Muscle layer of colon (tissue), 2 donors: Measurements from ENCODE around the gene DHRS9.

Experiments
- H3K27ac ChIP-seq: one replicate; pipeline ENCODE4 v1.7.0; 2013; ENCODE audit warnings: low read depth, mild to moderate bottlenecking, low read length, moderate library complexity
- H3K27me3 ChIP-seq, 2 donors: one replicate each; pipeline ENCODE4 v1.7.0; 2013; ENCODE audit warnings: low read length in 2 of 2, mild to moderate bottlenecking in 2 of 2; ENCODE audit not compliant: insufficient read depth in 2 of 2, control insufficient read depth in 1 of 2
- H3K36me3 ChIP-seq: one replicate; pipeline ENCODE4 v1.7.0; 2013; ENCODE audit warnings: mild to moderate bottlenecking, low read length; ENCODE audit not compliant: insufficient read depth
- H3K4me1 ChIP-seq: one replicate; pipeline ENCODE4 v1.7.0; 2013; ENCODE audit warnings: mild to moderate bottlenecking, low read length; ENCODE audit not compliant: insufficient read depth
- H3K4me3 ChIP-seq, 2 donors: one replicate each; pipeline ENCODE4 v1.7.0; 2013; ENCODE audit warnings: low read length in 2 of 2, low read depth in 1 of 2, mild to moderate bottlenecking in 1 of 2, moderate library complexity in 1 of 2
- H3K9ac ChIP-seq: one replicate; pipeline ENCODE4 v1.7.0; 2013; ENCODE audit warnings: low read length
- H3K9me3 ChIP-seq: one replicate; pipeline ENCODE4 v1.7.0; 2013; ENCODE audit warnings: mild to moderate bottlenecking, low read length
- donor health status: abdominal sarcoma.
- donor health status: Adenocarcinoma of cecum.

The DHRS9 gene

GRCh38 chr2:169069341-169069740, at the start of gene DHRS9:
Gene DHRS9 (plus strand): TSS chr2:169069563. CDS start chr2:169081582, 12,019 bp downstream.
- no peaks in the 10 kb centered on the region for H3K27me3 ChIP-seq
- H3K27ac ChIP-seq, result no peak within 1 kb of the TSS
- H3K9me3 ChIP-seq, result no peaks in the 10 kb centered on the region

DNA sequence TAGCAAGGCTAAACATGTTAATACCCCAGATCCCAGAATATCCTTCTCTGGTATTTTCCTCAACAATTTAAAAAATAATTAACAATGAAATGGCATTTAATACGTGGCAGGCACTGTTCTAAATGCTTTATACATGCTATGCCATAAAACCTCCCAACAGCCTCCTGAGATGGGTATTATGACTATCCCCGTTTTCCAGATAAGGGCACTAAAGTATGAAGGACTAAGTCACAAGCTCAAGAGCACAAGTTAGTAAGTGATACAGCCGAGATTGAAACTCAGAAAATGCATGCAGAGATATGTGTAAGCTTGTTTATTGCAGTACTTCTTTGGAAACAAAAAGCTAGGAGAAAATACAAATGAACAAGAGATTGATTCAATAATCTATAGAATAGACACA, 46.2 kb upstream of the DHRS9 start:
- Histone ChIP-seq H3K27me3 (no peaks in the 10 kb centered on the region), H3K36me3 (no peaks in the 10 kb centered on the region), H3K4me3 (no peak overlapping the region), H3K9ac (no peak overlapping the region), H3K27ac (no peak overlapping the region), H3K4me1 (no peaks in the 10 kb centered on the region), H3K9me3 (no peaks in the 10 kb centered on the region)

More at GRCh38 chr2:169069341-169069740, at the start of gene DHRS9:
- Histone ChIP-seq H3K4me1 (no peaks in the 10 kb centered on the region), H3K36me3 (no peaks in the 10 kb centered on the region), H3K4me3 (no peak within 1 kb of the TSS), H3K9ac (no peak within 1 kb of the TSS)

DNA sequence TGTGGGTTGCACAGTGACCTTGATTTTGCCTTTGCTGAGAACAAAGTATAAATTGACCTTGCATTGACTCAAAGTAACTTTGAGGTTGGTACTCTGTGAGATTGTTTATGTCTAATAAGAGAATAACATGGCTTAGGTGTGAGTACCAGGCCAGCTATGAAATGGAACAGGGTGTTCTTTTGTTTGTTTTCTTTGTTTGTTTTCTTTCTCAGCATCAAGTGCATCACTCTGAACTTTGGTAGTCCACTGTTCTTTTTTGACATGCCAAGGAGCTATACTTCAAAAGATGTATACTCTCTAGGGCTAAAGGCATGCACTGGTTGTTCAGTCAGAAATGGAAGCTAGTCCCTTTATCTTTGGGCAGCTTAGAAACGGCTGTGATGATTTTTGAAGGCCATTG, 43.3 kb upstream of the DHRS9 start:
- H3K27ac ChIP-seq, result no peak overlapping the region
- no peak overlapping the region for H3K9ac ChIP-seq
- no peak overlapping the region for H3K4me3 ChIP-seq
- H3K27me3 ChIP-seq, result no peaks in the 10 kb centered on the region
- no peaks in the 10 kb centered on the region for H3K4me1 ChIP-seq
- no peaks in the 10 kb centered on the region for H3K36me3 ChIP-seq
- no peaks in the 10 kb centered on the region for H3K9me3 ChIP-seq

DNA sequence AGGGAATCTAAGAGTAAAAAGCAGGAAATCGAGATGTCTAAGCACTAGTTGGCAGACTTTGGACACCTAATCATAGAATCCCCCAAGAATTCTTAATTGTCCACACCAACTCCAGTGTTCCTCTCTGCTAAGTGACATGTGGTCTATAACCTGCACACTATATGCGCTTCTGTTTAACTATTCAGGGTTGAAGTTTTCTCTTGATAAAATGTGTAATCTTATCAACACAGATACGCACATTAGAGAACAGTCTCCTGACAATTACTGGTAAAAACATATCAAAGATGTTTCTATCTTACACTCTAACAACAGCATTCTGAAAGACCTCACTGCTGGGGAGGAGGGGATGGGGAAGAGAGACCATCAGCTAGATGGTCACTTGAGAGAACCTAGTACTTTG, 42.1 kb upstream of the DHRS9 start:
- Histone ChIP-seq H3K9me3 (no peaks in the 10 kb centered on the region), H3K27me3 (no peaks in the 10 kb centered on the region), H3K36me3 (no peaks in the 10 kb centered on the region), H3K4me3 (no peak overlapping the region), H3K9ac (no peak overlapping the region), H3K27ac (no peak overlapping the region), H3K4me1 (no peaks in the 10 kb centered on the region)

- Histone ChIP-seq H3K4me1 (no peaks in the 10 kb centered on the region), H3K27ac (no peak overlapping the region), H3K27me3 (no peaks in the 10 kb centered on the region), H3K9me3 (no peaks in the 10 kb centered on the region), H3K36me3 (no peaks in the 10 kb centered on the region), H3K9ac (no peak overlapping the region), H3K4me3 (no peak overlapping the region)
Measured at GRCh38 chr2:169029341-169029740, 40.0 kb upstream of the DHRS9 start.

- Histone ChIP-seq H3K27ac (no peak within 1 kb of the TSS), H3K4me1 (no peaks in the 10 kb centered on the region), H3K27me3 (no peaks in the 10 kb centered on the region), H3K9ac (no peak within 1 kb of the TSS), H3K4me3 (no peak within 1 kb of the TSS), H3K9me3 (no peaks in the 10 kb centered on the region), H3K36me3 (no peaks in the 10 kb centered on the region)
Measured at GRCh38 chr2:169031202-169031601, 38.2 kb upstream of the DHRS9 start, which contains the start of gene ABCB11. Gene ABCB11 (minus strand): TSS chr2:169031324. CDS start chr2:169018125, 13,199 bp downstream.

DNA sequence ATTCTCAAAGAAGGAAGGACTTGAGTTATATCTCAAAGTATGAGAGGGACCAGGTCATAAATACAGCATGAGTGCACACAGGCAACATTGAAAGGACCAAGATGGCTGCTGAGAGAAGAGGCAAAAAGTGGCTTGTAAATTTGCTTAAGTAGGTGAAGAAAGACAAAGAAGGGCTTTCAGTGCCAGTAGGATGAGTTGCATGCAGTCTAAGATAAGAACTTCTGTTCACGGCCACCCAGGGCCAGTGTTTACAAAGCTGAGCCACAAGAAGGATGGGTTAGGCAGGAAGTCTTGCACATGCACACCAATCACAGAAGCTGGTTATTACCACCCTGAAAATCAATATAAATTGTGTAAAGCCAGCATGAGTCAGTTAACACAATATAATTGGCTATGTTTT, 35.1 kb upstream of the DHRS9 start:
- Histone ChIP-seq H3K9me3 (no peaks in the 10 kb centered on the region), H3K36me3 (no peaks in the 10 kb centered on the region), H3K27me3 (no peaks in the 10 kb centered on the region), H3K4me1 (no peaks in the 10 kb centered on the region), H3K9ac (no peak overlapping the region), H3K27ac (no peak overlapping the region), H3K4me3 (no peak overlapping the region)

DNA sequence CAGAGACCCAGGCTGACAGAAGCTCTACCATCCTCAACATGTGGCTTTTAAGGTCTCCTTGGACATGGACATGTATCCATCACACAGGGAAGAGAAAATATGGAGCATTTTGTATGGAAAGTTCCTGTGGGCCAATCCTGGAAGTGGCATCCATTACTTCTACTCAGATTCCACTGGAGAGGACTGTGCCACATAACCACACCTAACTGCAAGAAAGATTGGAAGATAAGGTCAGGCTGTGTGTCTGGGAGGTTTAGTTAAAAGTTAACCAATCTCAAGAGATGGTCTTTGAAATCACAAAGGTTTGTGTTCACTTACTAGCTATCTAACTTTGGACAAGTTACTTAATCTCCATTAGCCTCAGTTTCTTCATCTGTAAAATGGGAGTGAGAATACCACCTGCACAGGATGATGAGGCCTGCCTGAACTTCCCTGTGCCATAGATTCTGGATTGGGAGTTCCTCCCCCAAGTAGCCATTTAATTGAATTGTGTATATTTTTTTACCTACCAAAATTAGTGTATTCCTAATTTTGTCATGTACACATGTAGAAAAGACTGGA, 34.3 kb upstream of the DHRS9 start:
- no peak overlapping the region for H3K9ac ChIP-seq
- H3K27me3 ChIP-seq, result no peaks in the 10 kb centered on the region
- no peaks in the 10 kb centered on the region for H3K36me3 ChIP-seq
- no peak overlapping the region for H3K27ac ChIP-seq
- H3K4me1 ChIP-seq, result no peaks in the 10 kb centered on the region
- no peak overlapping the region for H3K4me3 ChIP-seq
- no peaks in the 10 kb centered on the region for H3K9me3 ChIP-seq

DNA sequence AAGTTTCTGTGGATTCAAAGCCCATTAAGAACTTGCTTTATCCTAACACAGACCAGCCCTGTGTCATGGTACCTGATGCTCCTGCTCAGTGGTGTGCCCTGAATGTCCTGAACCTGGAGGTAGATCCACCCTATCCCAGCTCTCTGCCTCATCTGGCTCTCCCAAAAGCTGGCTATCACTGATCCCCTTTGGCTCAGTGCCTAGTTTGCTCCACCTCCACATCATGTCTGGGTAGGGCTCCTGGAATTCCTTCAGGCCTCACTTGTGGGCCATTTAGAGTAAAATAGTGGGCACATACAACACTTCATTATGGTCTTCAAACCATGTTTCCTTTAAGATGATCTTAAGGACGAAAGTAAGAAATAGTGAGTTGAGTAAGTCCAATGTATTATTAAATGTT, 33.5 kb upstream of the DHRS9 start:
- H3K36me3 ChIP-seq, result no peaks in the 10 kb centered on the region
- H3K4me3 ChIP-seq, result no peak overlapping the region
- no peaks in the 10 kb centered on the region for H3K9me3 ChIP-seq
- H3K4me1 ChIP-seq, result no peaks in the 10 kb centered on the region
- H3K27ac ChIP-seq, result no peak overlapping the region
- no peak overlapping the region for H3K9ac ChIP-seq
- no peaks in the 10 kb centered on the region for H3K27me3 ChIP-seq

GRCh38 chr2:169036736-169037440, 32.5 kb upstream of the DHRS9 start:
- no peaks in the 10 kb centered on the region for H3K36me3 ChIP-seq
- H3K4me3 ChIP-seq, result no peak overlapping the region
- no peak overlapping the region for H3K27ac ChIP-seq

GRCh38 chr2:169038338-169038757, 31.0 kb upstream of the DHRS9 start:
- Histone ChIP-seq H3K4me3 (no peak overlapping the region), H3K9me3 (no peaks in the 10 kb centered on the region), H3K9ac (no peak overlapping the region), H3K27ac (no peak overlapping the region), H3K27me3 (no peaks in the 10 kb centered on the region), H3K4me1 (no peaks in the 10 kb centered on the region), H3K36me3 (no peaks in the 10 kb centered on the region)

More at GRCh38 chr2:169036736-169037440, 32.5 kb upstream of the DHRS9 start:
- no peaks in the 10 kb centered on the region for H3K27me3 ChIP-seq
- H3K9me3 ChIP-seq, result no peaks in the 10 kb centered on the region
- H3K9ac ChIP-seq, result no peak overlapping the region
- H3K4me1 ChIP-seq, result no peaks in the 10 kb centered on the region

GRCh38 chr2:169039702-169040101, 29.7 kb upstream of the DHRS9 start:
- H3K9ac ChIP-seq, result no peak overlapping the region
- H3K36me3 ChIP-seq, result no peaks in the 10 kb centered on the region
- H3K4me3 ChIP-seq, result no peak overlapping the region
- H3K4me1 ChIP-seq, result no peaks in the 10 kb centered on the region
- no peak overlapping the region for H3K27ac ChIP-seq
- no peaks in the 10 kb centered on the region for H3K27me3 ChIP-seq
- no peaks in the 10 kb centered on the region for H3K9me3 ChIP-seq
